ENCODE measurements around the gene USP53. TPM values are rescaled to one million over a fixed set of nuclear protein-coding genes. Genes with fewer than 3 reads are reported as not detected.
"Not testable (repeated sequence)": the region's sequence is repeated elsewhere in the genome, so short reads cannot be mapped to it uniquely, and the experiment has no call there.

The USP53 gene
- total and polyA plus RNA-seq, 7 donors, result 6.0 to 89.5 (median 53.5) TPM

- H3K4me3 ChIP-seq, result no peak overlapping the region
- intact Hi-C loops (cut with DNase I), result no loop called here
- peaks cover 3% of the 10 kb centered on the region for H3K4me1 ChIP-seq
- H3K36me3 ChIP-seq (ENCODE audit: insufficient read depth in 1 of 2, low read depth in 1 of 2), result peaks cover 0 to 73% of the 10 kb centered on the region in 2 donors
- no peak for TF ChIP-seq CTCF (IDR thresholded peaks at IDR 0.05)
- no peak for ATAC-seq
- 34 to 45% (median 37%) methylated on average over 6 of the region's 6 CpGs for WGBS, 3 donors
- no peak overlapping the region for H3K27ac ChIP-seq
- no peaks in the 10 kb centered on the region for H3K27me3 ChIP-seq (ENCODE audit: insufficient read depth in 3 of 3, low read length in 2 of 3)
- no peaks in the 10 kb centered on the region for H3K9me3 ChIP-seq
- DNase-seq, result no peak
These were observed 59.0 kb downstream of the USP53 start for GRCh38 chr4:119271361-119272085.

- H3K9me3 ChIP-seq; H3K27me3 ChIP-seq (ENCODE audit: insufficient read depth in 3 of 3, low read length in 2 of 3); DNase-seq; H3K27ac ChIP-seq; intact Hi-C loops (cut with DNase I); H3K36me3 ChIP-seq (ENCODE audit: insufficient read depth in 1 of 2, low read depth in 1 of 2); ATAC-seq; H3K4me3 ChIP-seq: not testable (repeated sequence)
- H3K4me1 ChIP-seq, result peaks cover 35% of the 10 kb centered on the region
- 84 to 93% (median 90%) methylated on average over 13 to 19 of the region's 19 CpGs for WGBS, 3 donors
These were observed 67.0 kb downstream of the USP53 start for GRCh38 chr4:119279541-119279940.

- H3K27me3 ChIP-seq (ENCODE audit: insufficient read depth in 3 of 3, low read length in 2 of 3); H3K4me3 ChIP-seq; ATAC-seq; H3K27ac ChIP-seq; H3K9me3 ChIP-seq; DNase-seq; H3K36me3 ChIP-seq (ENCODE audit: insufficient read depth in 1 of 2, low read depth in 1 of 2): not testable (repeated sequence)
- H3K4me1 ChIP-seq, result peaks cover 39% of the 10 kb centered on the region
- 95% methylated on average over 7 to 12 of the region's 12 CpGs for WGBS, 3 donors
- intact Hi-C loops (cut with DNase I), result loop anchor here (5.0 to 10.0 kb wide), 4 partner anchors 43 to 183 kb away; partner anchors contain the start of gene USP53 (in 1 of the 2)
These were observed 67.4 kb downstream of the USP53 start for GRCh38 chr4:119279945-119280344.

GRCh38 chr4:119281393-119281792, 68.9 kb downstream of the USP53 start:
- Histone ChIP-seq H3K4me1 (peaks cover 52% of the 10 kb centered on the region), H3K27ac (no peak overlapping the region), H3K4me3 (no peak overlapping the region), H3K36me3 (ENCODE audit: insufficient read depth in 1 of 2, low read depth in 1 of 2) (peaks cover 0 to 10% of the 10 kb centered on the region in 2 donors), H3K9me3 (no peaks in the 10 kb centered on the region), H3K27me3 (ENCODE audit: insufficient read depth in 3 of 3, low read length in 2 of 3) (no peaks in the 10 kb centered on the region)
- 72 to 80% (median 77%) methylated on average over 2 of the region's 2 CpGs for WGBS, 3 donors
- no peak for ATAC-seq
- no peak for TF ChIP-seq CTCF (IDR thresholded peaks at IDR 0.05)
- intact Hi-C loops (cut with DNase I), result loop anchor here (5.0 to 10.0 kb wide), 4 partner anchors 44 to 184 kb away; partner anchors contain the start of gene USP53 (in 1 of the 2)
- no peak for DNase-seq

- no peak for TF ChIP-seq CTCF (IDR thresholded peaks at IDR 0.05)
- Histone ChIP-seq H3K36me3 (ENCODE audit: insufficient read depth in 1 of 2, low read depth in 1 of 2) (peaks cover 0 to 15% of the 10 kb centered on the region in 2 donors), H3K9me3 (no peaks in the 10 kb centered on the region), H3K27ac (peak overlapping the region; percentile 77), H3K4me1 (peaks cover 64% of the 10 kb centered on the region), H3K27me3 (ENCODE audit: insufficient read depth in 3 of 3, low read length in 2 of 3) (no peaks in the 10 kb centered on the region), H3K4me3 (peak overlapping the region; percentile 49)
- intact Hi-C loops (cut with DNase I), result loop anchor here (5.0 to 10.0 kb wide), 6 partner anchors 48 to 303 kb away; partner anchors contain the start of gene USP53 (in 1 of the 2)
- DNase-seq, result no peak
- WGBS, 3 donors, result 13 to 21% (median 15%) methylated on average over 4 of the region's 4 CpGs
- ATAC-seq, result peak; percentile 37 to 43 (median 40)
These were observed 72.6 kb downstream of the USP53 start for GRCh38 chr4:119284876-119285780.
